RWPE2 (cell line): ENCODE results near the gene CMIP.

Source experiments
- ATAC-seq: fragments of 200-7000 bp; cut with Tn5 transposase; 3 replicates; pipeline ENCODE4 v1.9.1; 2021; ENCODE audit warnings: low read depth
- DNase-seq: peaks from one replicate; pipeline ENCODE4 v3.0.0-alpha.2; 2020; ENCODE audit warnings: low spot score
- H3K27ac ChIP-seq: fragments of 450-650 bp; 2 replicates; pipeline ENCODE4 v1.5.1; 2017; ENCODE audit warnings: mild to moderate bottlenecking; ENCODE audit not compliant: poor library complexity, severe bottlenecking
- H3K27me3 ChIP-seq: fragments of 250-450 bp; sonication (Bioruptor Pico); 2 replicates; pipeline ENCODE4 v1.5.1; 2021; ENCODE audit warnings: mild to moderate bottlenecking, moderate library complexity; ENCODE audit not compliant: insufficient read depth, poor library complexity, severe bottlenecking
- H3K36me3 ChIP-seq: fragments of 250-450 bp; sonication (Bioruptor Pico); 2 replicates; pipeline ENCODE4 v1.5.1; 2020; ENCODE audit warnings: low read depth, mild to moderate bottlenecking, moderate library complexity
- H3K4me1 ChIP-seq: fragments of 250-450 bp; sonication (Bioruptor Pico); 2 replicates; pipeline ENCODE4 v1.5.1; 2021; ENCODE audit warnings: mild to moderate bottlenecking, moderate library complexity; ENCODE audit not compliant: insufficient read depth, poor library complexity, severe bottlenecking
- H3K4me3 ChIP-seq: fragments of 250-450 bp; sonication (Bioruptor Pico); 2 replicates; pipeline ENCODE4 v1.5.1; 2021; ENCODE audit warnings: mild to moderate bottlenecking, moderate library complexity; ENCODE audit not compliant: severe bottlenecking
- H3K9me3 ChIP-seq: fragments of 250-450 bp; sonication (Bioruptor Pico); 2 replicates; pipeline ENCODE4 v1.5.1; 2021; ENCODE audit warnings: mild to moderate bottlenecking, moderate library complexity; ENCODE audit not compliant: severe bottlenecking
- TF ChIP-seq, protein P1 (sequence below): fragments of 450-650 bp; IDR thresholded peaks from one replicate; pipeline ENCODE4 v1.5.1; 2017; ENCODE audit warnings: mild to moderate bottlenecking, moderate library complexity; ENCODE audit not compliant: poor library complexity, severe bottlenecking

Gene CMIP

DNA sequence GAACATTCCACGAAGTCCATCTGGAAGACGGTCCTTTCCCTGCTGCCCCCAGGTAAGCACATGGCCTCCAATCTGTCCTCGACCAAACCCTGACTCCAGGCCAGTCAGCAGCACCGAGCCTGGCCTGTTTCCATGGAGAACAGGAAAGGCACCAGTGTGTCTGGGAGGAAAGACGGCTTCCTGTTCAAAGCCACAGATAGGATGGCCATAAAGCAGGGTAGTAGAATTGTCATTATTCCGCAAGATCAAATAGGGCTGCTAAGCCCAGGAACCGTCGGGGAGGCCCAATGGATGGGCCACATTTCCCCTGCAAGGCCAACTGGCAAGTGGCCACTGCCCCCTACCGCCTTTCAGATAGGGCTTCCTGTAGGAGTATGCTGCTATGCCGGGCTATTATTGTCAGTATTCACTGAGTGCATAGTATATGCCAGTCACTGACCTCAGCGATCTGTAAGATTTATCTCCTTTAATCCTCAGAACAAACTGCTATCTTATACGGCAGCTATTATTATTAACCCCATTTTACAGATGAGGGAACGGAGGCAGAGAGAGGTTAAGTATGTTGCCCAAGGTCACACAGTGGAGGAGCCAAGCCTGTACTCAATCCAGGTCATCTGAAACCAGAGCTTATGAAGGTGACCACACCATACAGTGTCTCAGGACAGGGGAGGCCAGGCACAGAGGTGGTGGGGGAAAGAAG lies 311.5 kb downstream of the CMIP start:
- H3K27ac ChIP-seq: no peak overlapping the region

DNA sequence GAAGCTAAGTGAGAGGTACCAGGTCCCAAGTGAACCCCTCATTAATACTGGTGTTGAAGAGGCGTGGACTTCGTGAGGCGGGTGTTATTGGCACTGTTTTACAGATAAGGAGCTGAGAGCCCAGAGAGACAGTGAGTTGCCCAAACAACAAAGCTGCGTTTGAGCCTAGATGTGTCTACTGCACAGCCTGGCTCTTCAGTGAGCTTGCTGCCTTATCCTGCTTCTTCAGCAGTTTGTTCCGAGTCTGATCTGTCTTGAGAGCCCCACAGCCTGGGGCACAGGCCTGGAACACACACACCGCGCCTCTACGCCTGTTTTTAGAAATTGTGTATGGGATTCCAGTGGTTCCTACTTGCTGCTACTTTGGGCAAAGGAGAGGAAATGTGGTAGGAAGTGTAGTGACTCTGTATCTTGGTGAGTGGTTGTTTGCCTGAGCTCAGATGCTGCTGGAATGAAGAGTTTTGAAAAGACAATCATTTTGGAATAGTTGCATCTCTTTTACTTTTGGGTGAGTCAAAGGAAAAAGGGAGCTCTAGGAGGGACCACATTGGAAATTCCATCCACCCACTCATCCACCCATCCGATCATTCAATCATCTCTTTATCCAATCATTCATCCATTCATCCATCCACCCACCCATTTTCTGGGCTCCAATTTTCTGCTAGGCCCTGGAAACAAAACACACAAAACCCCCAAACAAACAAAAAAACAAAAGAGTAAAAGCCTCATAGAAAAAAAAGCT lies 312.2 kb downstream of the CMIP start:
- TF ChIP-seq, protein P1, sequence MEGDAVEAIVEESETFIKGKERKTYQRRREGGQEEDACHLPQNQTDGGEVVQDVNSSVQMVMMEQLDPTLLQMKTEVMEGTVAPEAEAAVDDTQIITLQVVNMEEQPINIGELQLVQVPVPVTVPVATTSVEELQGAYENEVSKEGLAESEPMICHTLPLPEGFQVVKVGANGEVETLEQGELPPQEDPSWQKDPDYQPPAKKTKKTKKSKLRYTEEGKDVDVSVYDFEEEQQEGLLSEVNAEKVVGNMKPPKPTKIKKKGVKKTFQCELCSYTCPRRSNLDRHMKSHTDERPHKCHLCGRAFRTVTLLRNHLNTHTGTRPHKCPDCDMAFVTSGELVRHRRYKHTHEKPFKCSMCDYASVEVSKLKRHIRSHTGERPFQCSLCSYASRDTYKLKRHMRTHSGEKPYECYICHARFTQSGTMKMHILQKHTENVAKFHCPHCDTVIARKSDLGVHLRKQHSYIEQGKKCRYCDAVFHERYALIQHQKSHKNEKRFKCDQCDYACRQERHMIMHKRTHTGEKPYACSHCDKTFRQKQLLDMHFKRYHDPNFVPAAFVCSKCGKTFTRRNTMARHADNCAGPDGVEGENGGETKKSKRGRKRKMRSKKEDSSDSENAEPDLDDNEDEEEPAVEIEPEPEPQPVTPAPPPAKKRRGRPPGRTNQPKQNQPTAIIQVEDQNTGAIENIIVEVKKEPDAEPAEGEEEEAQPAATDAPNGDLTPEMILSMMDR: no peak
- ATAC-seq (no peak), DNase-seq (no peak)
- no peak overlapping the region for H3K27ac ChIP-seq
- H3K4me3 ChIP-seq: no peak overlapping the region
- H3K4me1 ChIP-seq: no peaks in the 10 kb centered on the region
- no peaks in the 10 kb centered on the region for H3K9me3 ChIP-seq
- no peaks in the 10 kb centered on the region for H3K36me3 ChIP-seq
- no peaks in the 10 kb centered on the region for H3K27me3 ChIP-seq

More for the DNA sequence above, 311.5 kb downstream of the CMIP start:
- DNase-seq: no peak
- Histone ChIP-seq H3K27me3 (no peaks in the 10 kb centered on the region), H3K36me3 (no peaks in the 10 kb centered on the region), H3K4me3 (no peak overlapping the region), H3K4me1 (no peaks in the 10 kb centered on the region), H3K9me3 (no peaks in the 10 kb centered on the region)
- TF ChIP-seq, protein P1: no peak
- no peak for ATAC-seq

DNA sequence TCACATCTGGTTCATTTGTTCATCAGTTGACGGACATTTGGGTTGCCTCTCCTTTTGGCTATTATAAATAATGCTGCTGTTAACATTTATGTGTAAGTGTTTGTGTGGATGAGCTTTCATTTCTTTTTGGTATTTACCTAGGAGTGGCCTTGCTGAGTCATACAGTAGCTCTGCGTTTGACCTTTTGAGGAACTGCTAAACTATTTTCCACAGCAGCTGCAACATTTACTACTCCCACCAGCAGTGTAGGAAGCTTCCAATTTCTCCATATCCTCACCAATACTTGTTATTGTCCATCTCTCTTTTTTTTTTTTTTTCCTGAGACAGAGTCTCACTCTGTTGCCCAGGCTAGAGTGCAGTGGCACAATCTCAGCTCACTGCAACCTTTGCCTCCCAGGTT lies 313.8 kb downstream of the CMIP start:
- H3K36me3 ChIP-seq: no peaks in the 10 kb centered on the region
- TF ChIP-seq, protein P1: no peak
- DNase-seq: no peak
- no peaks in the 10 kb centered on the region for H3K4me1 ChIP-seq
- peak; percentile 87 for ATAC-seq
- no peak overlapping the region for H3K27ac ChIP-seq
- no peaks in the 10 kb centered on the region for H3K27me3 ChIP-seq
- H3K4me3 ChIP-seq: no peak overlapping the region
- no peaks in the 10 kb centered on the region for H3K9me3 ChIP-seq
